B cell (primary cell): ENCODE measurements around the gene ZMYM5. TPM values are rescaled to one million over a fixed set of nuclear protein-coding genes. Genes with fewer than 3 reads are reported as not detected.

Experiments used
- ATAC-seq: fragments of 200-7000 bp; cut with Tn5 transposase; one replicate; pipeline ENCODE4 v1.10.0; 2021; ENCODE audit warnings: low read depth, mild to moderate bottlenecking, moderate number of reproducible peaks, moderate library complexity
- CTCF ChIA-PET: fragments of 350-600 bp; sonication (Branson Sonifier 250); formaldehyde crosslinking; loops from one replicate; lab custom pipeline; 2021; ENCODE audit warnings: antibody characterized with exemption, inconsistent platforms; lab: Charles Lee
- POLR2A ChIA-PET: fragments of 350-600 bp; sonication (Branson Sonifier 250); formaldehyde crosslinking; loops from one replicate; lab custom pipeline; 2021; ENCODE audit warnings: antibody characterized with exemption; lab: Charles Lee
- DNase-seq: peaks from one replicate; pipeline ENCODE4 v3.0.0; 2013
- H2AFZ ChIP-seq: 2 replicates; pipeline ENCODE4 v1.6.1; 2012; ENCODE audit warnings: mild to moderate bottlenecking, low read depth, low read length; ENCODE audit not compliant: insufficient read depth, poor library complexity, severe bottlenecking
- H3K27ac ChIP-seq, 2 donors: 1 replicate in 1 of 2; 2 replicates in 1 of 2; pipeline ENCODE4 v1.5.1; 2012 to 2013; ENCODE audit warnings: low read length in 2 of 2, mild to moderate bottlenecking in 2 of 2, moderate library complexity in 1 of 2
- H3K27me3 ChIP-seq, 4 experiments: fragments of 200-600 bp in 1 of 4; sonication (generic) in 1 of 4; replicated peaks in 1 of 4; 1 replicate in 2 of 4; 2 replicates in 2 of 4; pipeline versions ENCODE4 v1.6.1 to v1.7.0; 2013 to 2016; ENCODE audit warnings: low read length in 3 of 4, mild to moderate bottlenecking in 2 of 4, mixed read lengths in 1 of 4, moderate library complexity in 1 of 4; ENCODE audit not compliant: insufficient read depth in 4 of 4, control insufficient read depth in 3 of 4; ENCODE audit errors: control extremely low read depth in 1 of 4
- H3K36me3 ChIP-seq, 2 experiments: replicated peaks in 1 of 2; 1 replicate in 1 of 2; 2 replicates in 1 of 2; pipeline versions ENCODE4 v1.6.1 to v1.7.1; 2013; ENCODE audit warnings: low read length in 1 of 2; ENCODE audit not compliant: insufficient read depth in 2 of 2, control insufficient read depth in 1 of 2; ENCODE audit errors: control extremely low read depth in 1 of 2, extremely low read depth in 1 of 2
- H3K4me1 ChIP-seq, 2 donors: fragments of 200-600 bp in 1 of 2; sonication (generic) in 1 of 2; 1 replicate in 1 of 2; 2 replicates in 1 of 2; pipeline versions ENCODE4 v1.5.1 to v1.6.1; 2013 to 2017; ENCODE audit warnings: low read length in 2 of 2; ENCODE audit not compliant: control insufficient read depth in 2 of 2, insufficient read depth in 2 of 2
- H3K4me2 ChIP-seq: replicated peaks from 2 replicates; pipeline ENCODE3; 2012; ENCODE audit warnings: mild to moderate bottlenecking, low read depth, low read length; ENCODE audit not compliant: poor library complexity, severe bottlenecking
- H3K4me3 ChIP-seq, 5 experiments: fragments of 200-600 bp in 1 of 5; sonication (generic) in 1 of 5; 1 replicate in 3 of 5; 2 replicates in 2 of 5; pipeline versions ENCODE4 v1.5.1 to v1.7.0; 2011 to 2016; ENCODE audit warnings: low read length in 4 of 5, mild to moderate bottlenecking in 4 of 5, low read depth in 2 of 5, control low read depth in 1 of 5, moderate library complexity in 1 of 5; ENCODE audit not compliant: insufficient read depth in 1 of 5; ENCODE audit errors: control extremely low read depth in 1 of 5, extremely low read depth in 1 of 5
- H3K79me2 ChIP-seq: fragments of 200-600 bp; sonication (generic); one replicate; pipeline ENCODE4 v1.6.0; 2016; ENCODE audit warnings: low read length; ENCODE audit not compliant: control insufficient read depth, insufficient read depth
- H3K9ac ChIP-seq: fragments of 200-600 bp; sonication (generic); 2 replicates; pipeline ENCODE4 v1.6.1; 2017; ENCODE audit warnings: mild to moderate bottlenecking, low read length, moderate library complexity
- H3K9me3 ChIP-seq, 3 donors: one replicate each; pipeline versions ENCODE4 v1.6.1 to v1.7.1; 2013; ENCODE audit warnings: low read length in 2 of 3; ENCODE audit not compliant: control insufficient read depth in 2 of 3, insufficient read depth in 1 of 3; ENCODE audit errors: control extremely low read depth in 1 of 3
- H4K20me1 ChIP-seq: 2 replicates; pipeline ENCODE4 v1.6.0; 2012; ENCODE audit warnings: mild to moderate bottlenecking, low read length; ENCODE audit not compliant: insufficient read depth, control insufficient read depth, poor library complexity, severe bottlenecking
- H3K27ac Mint-ChIP-seq: one replicate; pipeline ENCODE4 v1.8.0; 2021; ENCODE audit warnings: mixed read lengths
- H3K27me3 Mint-ChIP-seq: one replicate; pipeline ENCODE4 v1.8.0; 2021; ENCODE audit warnings: mixed read lengths
- H3K4me1 Mint-ChIP-seq: one replicate; pipeline ENCODE4 v1.8.0; 2021; ENCODE audit warnings: mixed read lengths
- H3K4me3 Mint-ChIP-seq: one replicate; pipeline ENCODE4 v1.8.0; 2021; ENCODE audit warnings: mixed read lengths
- H3K9me3 Mint-ChIP-seq: one replicate; pipeline ENCODE4 v1.8.0; 2022; ENCODE audit warnings: mixed read lengths; ENCODE audit not compliant: insufficient read depth
- EZH2 ChIP-seq: IDR thresholded peaks from 2 replicates; pipeline ENCODE4 v1.6.1; 2012; ENCODE audit warnings: borderline replicate concordance, low read depth, mild to moderate bottlenecking, moderate library complexity, low read length; ENCODE audit not compliant: insufficient read depth, poor library complexity, severe bottlenecking
- WGBS: methylation state at CpG from one replicate; pipeline ENCODE4 v1.1.5; 2013; ENCODE audit warnings: missing lambda C conversion rate; ENCODE audit not compliant: insufficient coverage; 5-methylcytosine and 5-hydroxymethylcytosine counted together
- intact Hi-C: fragments of 100-400 bp; cut with micrococcal nuclease; formaldehyde crosslinking; loops from one replicate; pipeline ENCODE4 v1.10.0; 2022
- polyA plus RNA-seq: library from polyadenylated mRNA; depleted of rRNA; stranded (reverse); fragments of >200 nt; gene quantifications from 2 replicates; pipeline ENCODE4 v1.2.3, GENCODE V29; 2012
- total RNA-seq, 2 donors: library from RNA; stranded (reverse); fragments of 120-200 nt in 1 of 2; gene quantifications; 1 replicate in 1 of 2; 2 replicates in 1 of 2; pipeline versions ENCODE4 v1.2.3 to v1.2.4, GENCODE V29; 2013 to 2022
- TF ChIP-seq, protein P1 (sequence below): fragments of 200-600 bp; IDR thresholded peaks from one replicate; pipeline ENCODE4 v1.8.0; 2022; ENCODE audit warnings: antibody characterized with exemption, mild to moderate bottlenecking

The ZMYM5 gene
- total and polyA plus RNA-seq, 2 donors (not counting 1 experiment from before 2014, with no cell fraction given): 14.3 to 23.0 TPM

- peaks cover 32% of the 10 kb centered on the region for H3K4me1 Mint-ChIP-seq
- Histone ChIP-seq H2AFZ (peak overlapping the region; percentile 96), H3K36me3 (peaks cover 2 to 4% of the 10 kb centered on the region in 2 experiments), H3K9me3 (no peaks in the 10 kb centered on the region), H3K9ac (peak overlapping the region; percentile 91), H3K4me2 (peak overlapping the region; percentile 85), H3K27me3 (no peaks in the 10 kb centered on the region), H3K4me3 (peak overlapping the region; percentile 71 to 95 (median 83)), H3K27ac (peak overlapping the region; percentile 92 to 94), H4K20me1 (no peaks in the 10 kb centered on the region), H3K79me2 (peaks cover 51% of the 10 kb centered on the region), H3K4me1 (peaks cover 22 to 26% of the 10 kb centered on the region in 2 donors)
- no peaks in the 10 kb centered on the region for H3K27me3 Mint-ChIP-seq
- H3K4me3 Mint-ChIP-seq: peak overlapping the region; percentile 93
- CTCF ChIA-PET: interaction anchor here (1.0 to 1.4 kb wide), 4 partner anchors 81 to 97 kb away, joined by 4 to 8 read pairs (median 5); no protein-coding TSS in a partner anchor
- no peak for TF ChIP-seq EZH2
- TF ChIP-seq, protein P1, sequence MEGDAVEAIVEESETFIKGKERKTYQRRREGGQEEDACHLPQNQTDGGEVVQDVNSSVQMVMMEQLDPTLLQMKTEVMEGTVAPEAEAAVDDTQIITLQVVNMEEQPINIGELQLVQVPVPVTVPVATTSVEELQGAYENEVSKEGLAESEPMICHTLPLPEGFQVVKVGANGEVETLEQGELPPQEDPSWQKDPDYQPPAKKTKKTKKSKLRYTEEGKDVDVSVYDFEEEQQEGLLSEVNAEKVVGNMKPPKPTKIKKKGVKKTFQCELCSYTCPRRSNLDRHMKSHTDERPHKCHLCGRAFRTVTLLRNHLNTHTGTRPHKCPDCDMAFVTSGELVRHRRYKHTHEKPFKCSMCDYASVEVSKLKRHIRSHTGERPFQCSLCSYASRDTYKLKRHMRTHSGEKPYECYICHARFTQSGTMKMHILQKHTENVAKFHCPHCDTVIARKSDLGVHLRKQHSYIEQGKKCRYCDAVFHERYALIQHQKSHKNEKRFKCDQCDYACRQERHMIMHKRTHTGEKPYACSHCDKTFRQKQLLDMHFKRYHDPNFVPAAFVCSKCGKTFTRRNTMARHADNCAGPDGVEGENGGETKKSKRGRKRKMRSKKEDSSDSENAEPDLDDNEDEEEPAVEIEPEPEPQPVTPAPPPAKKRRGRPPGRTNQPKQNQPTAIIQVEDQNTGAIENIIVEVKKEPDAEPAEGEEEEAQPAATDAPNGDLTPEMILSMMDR: no peak
- peak overlapping the region; percentile 97 for H3K27ac Mint-ChIP-seq
- POLR2A ChIA-PET: interaction anchor here (0.6 to 2.7 kb wide), 4 partner anchors 17 to 229 kb away, joined by 5 to 30 read pairs (median 10); partner anchors contain the start of genes MPHOSPH8 and ZMYM2
- intact Hi-C loops: loop anchor here (1.0 to 5.0 kb wide), 5 partner anchors 80 to 704 kb away; partner anchors contain the start of genes GJA3, IFT88, MPHOSPH8 and PSPC1
- H3K9me3 Mint-ChIP-seq: no peaks in the 10 kb centered on the region
- ATAC-seq (peak; percentile 4), DNase-seq (peak; percentile 74)
- 0% methylated on average over 50 of the region's 66 CpGs for WGBS
Observed at GRCh38 chr13:19862481-19863313, 752 bp downstream of the ZMYM5 start.
